HFF-Myc (cell line): ENCODE data around the gene EPC2.
"Not testable (repeated sequence)": the region's sequence is repeated elsewhere in the genome, so short reads cannot be mapped to it uniquely, and the experiment has no call there.

Experiments
- DNase-seq: peaks from one replicate; pipeline ENCODE4 v3.0.0-alpha.2; 2011; ENCODE audit warnings: low read depth; ENCODE audit errors: extremely low read depth
- H3K4me3 ChIP-seq: replicated peaks from 2 replicates; pipeline ENCODE4 v1.5.1; 2011; ENCODE audit warnings: low read depth, mild to moderate bottlenecking, control low read depth, low read length
- CTCF ChIP-seq: IDR thresholded peaks from 2 replicates; pipeline ENCODE4 v1.5.1; 2012; ENCODE audit warnings: mild to moderate bottlenecking, low read depth, low read length, control low read depth; ENCODE audit errors: missing control alignments

EPC2 gene

GRCh38 chr2:148670773-148671172 lies 26.2 kb downstream of the EPC2 start:
- no peak overlapping the region for H3K4me3 ChIP-seq
- TF ChIP-seq CTCF = no peak
- no peak for DNase-seq

GRCh38 chr2:148674063-148675020 lies 29.8 kb downstream of the EPC2 start:
- DNase-seq = no peak
- H3K4me3 ChIP-seq = no peak overlapping the region
- peak; percentile 61 for TF ChIP-seq CTCF

GRCh38 chr2:148675708-148676107 lies 31.2 kb downstream of the EPC2 start:
- TF ChIP-seq CTCF = no peak
- no peak overlapping the region for H3K4me3 ChIP-seq
- no peak for DNase-seq

- H3K4me3 ChIP-seq, DNase-seq: not testable (repeated sequence)
Measured at GRCh38 chr2:148678302-148679179, 34.0 kb downstream of the EPC2 start.

GRCh38 chr2:148680462-148680861 lies 35.9 kb downstream of the EPC2 start:
- H3K4me3 ChIP-seq = no peak overlapping the region
- TF ChIP-seq CTCF = no peak
- DNase-seq = no peak

- DNase-seq = no peak
- no peak for TF ChIP-seq CTCF
- no peak overlapping the region for H3K4me3 ChIP-seq
Measured at GRCh38 chr2:148681443-148681842, 36.9 kb downstream of the EPC2 start.

- not testable (repeated sequence) for DNase-seq, H3K4me3 ChIP-seq
Measured at GRCh38 chr2:148681862-148682261, 37.3 kb downstream of the EPC2 start.
